GM12873 (cell line): ENCODE data around the gene NLRC5.

ENCODE experiments used
- CTCF ChIP-seq: IDR thresholded peaks from 2 replicates; pipeline ENCODE4 v1.5.1; 2012; ENCODE audit warnings: low read depth, mild to moderate bottlenecking, moderate library complexity, low read length, control low read depth; ENCODE audit not compliant: insufficient read depth; ENCODE audit errors: missing control alignments

NLRC5 gene

GRCh38 chr16:57036315-57036714 is 47.0 kb downstream of the NLRC5 start:
- no peak for TF ChIP-seq CTCF

GRCh38 chr16:57036945-57037344 is 47.6 kb downstream of the NLRC5 start:
- no peak for TF ChIP-seq CTCF

- TF ChIP-seq CTCF = no peak
These were observed 48.8 kb downstream of the NLRC5 start for GRCh38 chr16:57038166-57038565.

- no peak for TF ChIP-seq CTCF
These were observed 49.9 kb downstream of the NLRC5 start for GRCh38 chr16:57039148-57039812.

GRCh38 chr16:57041182-57042156 is 52.1 kb downstream of the NLRC5 start:
- TF ChIP-seq CTCF = no peak

- no peak for TF ChIP-seq CTCF
These were observed 53.1 kb downstream of the NLRC5 start for GRCh38 chr16:57042157-57043111.
